ENCODE results near the gene FEN1. TPM values are rescaled to one million over a fixed set of nuclear protein-coding genes. Genes with fewer than 3 reads are reported as not detected.
A peak's percentile ranks its signal among the peaks of the same experiment; 100 is the strongest.

FEN1 gene
- total and polyA plus RNA-seq, 2 of the 13 experiments (the other 11 are each of a cell fraction or from before 2014, with no cell fraction given) = 12.4 to 102 TPM

DNA sequence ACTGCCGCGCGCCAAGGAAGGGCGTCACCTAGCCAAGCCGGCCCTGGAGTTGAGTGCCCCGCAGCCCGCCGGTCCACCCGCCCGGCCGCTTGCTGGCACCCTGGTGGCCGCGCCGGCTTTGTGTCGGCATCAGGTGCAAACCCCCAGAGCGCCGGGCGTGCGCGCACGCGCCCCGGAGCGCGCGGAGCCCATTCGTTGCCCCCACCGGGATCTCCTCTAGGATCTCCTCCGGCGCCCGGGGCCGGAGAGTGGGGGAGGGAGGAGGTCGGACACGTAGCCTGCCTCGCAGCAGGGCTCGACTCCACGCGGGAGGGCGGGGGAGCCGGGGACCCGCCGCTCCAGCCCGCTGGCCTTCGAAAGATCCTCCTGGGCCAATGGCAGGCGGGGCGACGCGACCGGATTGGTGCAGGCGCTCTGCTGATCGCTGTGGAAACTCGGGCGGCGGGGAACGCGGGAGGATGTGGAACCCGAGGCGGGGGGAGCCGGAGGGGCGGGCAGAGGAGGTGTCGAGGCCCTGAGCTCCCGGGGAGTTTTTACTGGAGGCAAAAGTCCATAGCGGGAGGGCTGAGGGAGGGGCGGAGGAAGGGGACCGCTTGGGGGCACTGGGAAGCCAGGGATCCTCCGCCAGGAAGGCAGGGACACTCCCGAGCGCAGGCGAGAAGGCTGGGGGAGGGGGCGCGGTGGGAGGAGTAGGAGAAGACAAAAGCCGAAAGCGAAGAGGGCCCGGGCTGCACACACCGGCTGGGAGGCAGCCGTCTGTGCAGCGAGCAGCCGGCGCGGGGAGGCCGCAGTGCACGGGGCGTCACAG lies 35.1 kb downstream of the FEN1 start, which contains the start of gene FADS2 (continued):
- TF ChIP-seq ZNF496 (CRISPR knock-in tag; IDR thresholded peaks at IDR 0.05; ENCODE audit: insufficient replicate concordance) = no peak
- TF ChIP-seq, protein P1, sequence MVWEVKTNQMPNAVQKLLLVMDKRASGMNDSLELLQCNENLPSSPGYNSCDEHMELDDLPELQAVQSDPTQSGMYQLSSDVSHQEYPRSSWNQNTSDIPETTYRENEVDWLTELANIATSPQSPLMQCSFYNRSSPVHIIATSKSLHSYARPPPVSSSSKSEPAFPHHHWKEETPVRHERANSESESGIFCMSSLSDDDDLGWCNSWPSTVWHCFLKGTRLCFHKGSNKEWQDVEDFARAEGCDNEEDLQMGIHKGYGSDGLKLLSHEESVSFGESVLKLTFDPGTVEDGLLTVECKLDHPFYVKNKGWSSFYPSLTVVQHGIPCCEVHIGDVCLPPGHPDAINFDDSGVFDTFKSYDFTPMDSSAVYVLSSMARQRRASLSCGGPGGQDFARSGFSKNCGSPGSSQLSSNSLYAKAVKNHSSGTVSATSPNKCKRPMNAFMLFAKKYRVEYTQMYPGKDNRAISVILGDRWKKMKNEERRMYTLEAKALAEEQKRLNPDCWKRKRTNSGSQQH (CRISPR knock-in tag; IDR thresholded peaks at IDR 0.05; ENCODE audit: low read depth) = no peak
- TF ChIP-seq, protein P2, sequence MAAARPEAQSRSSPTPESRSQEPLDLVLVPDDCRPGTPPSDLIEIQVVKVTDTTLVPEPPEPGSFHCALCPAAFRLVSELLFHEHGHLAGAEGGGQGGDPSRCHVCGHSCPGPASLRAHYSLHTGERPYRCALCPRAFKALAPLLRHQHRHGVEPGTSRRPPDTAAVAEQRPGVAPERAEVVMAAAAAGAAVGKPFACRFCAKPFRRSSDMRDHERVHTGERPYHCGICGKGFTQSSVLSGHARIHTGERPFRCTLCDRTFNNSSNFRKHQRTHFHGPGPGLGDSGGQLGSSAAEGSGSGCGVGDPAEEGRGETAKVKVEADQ (CRISPR knock-in tag; IDR thresholded peaks at IDR 0.05; ENCODE audit: borderline replicate concordance) = no peak
- TF ChIP-seq ZNF552 (CRISPR knock-in tag; IDR thresholded peaks at IDR 0.05; ENCODE audit: borderline replicate concordance) = no peak; the same call in 1 of the 2 replicates
- TF ChIP-seq SNAPC2 (CRISPR knock-in tag; IDR thresholded peaks at IDR 0.05) = no peak
- no peak for TF ChIP-seq NBN (conservative IDR thresholded peaks at IDR 0.05)
- TF ChIP-seq TCF7 (IDR thresholded peaks at IDR 0.05; ENCODE audit: low read depth) = no peak
- TF ChIP-seq, protein P3, sequence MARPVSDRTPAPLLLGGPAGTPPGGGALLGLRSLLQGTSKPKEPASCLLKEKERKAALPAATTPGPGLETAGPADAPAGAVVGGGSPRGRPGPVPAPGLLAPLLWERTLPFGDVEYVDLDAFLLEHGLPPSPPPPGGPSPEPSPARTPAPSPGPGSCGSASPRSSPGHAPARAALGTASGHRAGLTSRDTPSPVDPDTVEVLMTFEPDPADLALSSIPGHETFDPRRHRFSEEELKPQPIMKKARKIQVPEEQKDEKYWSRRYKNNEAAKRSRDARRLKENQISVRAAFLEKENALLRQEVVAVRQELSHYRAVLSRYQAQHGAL (CRISPR knock-in tag; IDR thresholded peaks at IDR 0.05; ENCODE audit: not compliant biosample characterization) = no peak
- no peak for TF ChIP-seq ZBTB7A (CRISPR knock-in tag; IDR thresholded peaks at IDR 0.05)
- no peak for TF ChIP-seq NR2F2 (IDR thresholded peaks at IDR 0.05; ENCODE audit: borderline replicate concordance, low read depth)
- no peak for TF ChIP-seq TCF12 (IDR thresholded peaks at IDR 0.05)
- TF ChIP-seq TCF12 (CRISPR knock-in tag; IDR thresholded peaks at IDR 0.05) = peak; percentile 66; the same call in 1 of the 2 replicates
- 0 out of 2 replicates have a peak, but pooled peaks have one; percentile 10 for TF ChIP-seq ISL2 (CRISPR knock-in tag; IDR thresholded peaks at IDR 0.05)
- TF ChIP-seq ZNF232 (CRISPR knock-in tag; IDR thresholded peaks at IDR 0.05; ENCODE audit: borderline replicate concordance) = no peak
- TF ChIP-seq, protein P4, sequence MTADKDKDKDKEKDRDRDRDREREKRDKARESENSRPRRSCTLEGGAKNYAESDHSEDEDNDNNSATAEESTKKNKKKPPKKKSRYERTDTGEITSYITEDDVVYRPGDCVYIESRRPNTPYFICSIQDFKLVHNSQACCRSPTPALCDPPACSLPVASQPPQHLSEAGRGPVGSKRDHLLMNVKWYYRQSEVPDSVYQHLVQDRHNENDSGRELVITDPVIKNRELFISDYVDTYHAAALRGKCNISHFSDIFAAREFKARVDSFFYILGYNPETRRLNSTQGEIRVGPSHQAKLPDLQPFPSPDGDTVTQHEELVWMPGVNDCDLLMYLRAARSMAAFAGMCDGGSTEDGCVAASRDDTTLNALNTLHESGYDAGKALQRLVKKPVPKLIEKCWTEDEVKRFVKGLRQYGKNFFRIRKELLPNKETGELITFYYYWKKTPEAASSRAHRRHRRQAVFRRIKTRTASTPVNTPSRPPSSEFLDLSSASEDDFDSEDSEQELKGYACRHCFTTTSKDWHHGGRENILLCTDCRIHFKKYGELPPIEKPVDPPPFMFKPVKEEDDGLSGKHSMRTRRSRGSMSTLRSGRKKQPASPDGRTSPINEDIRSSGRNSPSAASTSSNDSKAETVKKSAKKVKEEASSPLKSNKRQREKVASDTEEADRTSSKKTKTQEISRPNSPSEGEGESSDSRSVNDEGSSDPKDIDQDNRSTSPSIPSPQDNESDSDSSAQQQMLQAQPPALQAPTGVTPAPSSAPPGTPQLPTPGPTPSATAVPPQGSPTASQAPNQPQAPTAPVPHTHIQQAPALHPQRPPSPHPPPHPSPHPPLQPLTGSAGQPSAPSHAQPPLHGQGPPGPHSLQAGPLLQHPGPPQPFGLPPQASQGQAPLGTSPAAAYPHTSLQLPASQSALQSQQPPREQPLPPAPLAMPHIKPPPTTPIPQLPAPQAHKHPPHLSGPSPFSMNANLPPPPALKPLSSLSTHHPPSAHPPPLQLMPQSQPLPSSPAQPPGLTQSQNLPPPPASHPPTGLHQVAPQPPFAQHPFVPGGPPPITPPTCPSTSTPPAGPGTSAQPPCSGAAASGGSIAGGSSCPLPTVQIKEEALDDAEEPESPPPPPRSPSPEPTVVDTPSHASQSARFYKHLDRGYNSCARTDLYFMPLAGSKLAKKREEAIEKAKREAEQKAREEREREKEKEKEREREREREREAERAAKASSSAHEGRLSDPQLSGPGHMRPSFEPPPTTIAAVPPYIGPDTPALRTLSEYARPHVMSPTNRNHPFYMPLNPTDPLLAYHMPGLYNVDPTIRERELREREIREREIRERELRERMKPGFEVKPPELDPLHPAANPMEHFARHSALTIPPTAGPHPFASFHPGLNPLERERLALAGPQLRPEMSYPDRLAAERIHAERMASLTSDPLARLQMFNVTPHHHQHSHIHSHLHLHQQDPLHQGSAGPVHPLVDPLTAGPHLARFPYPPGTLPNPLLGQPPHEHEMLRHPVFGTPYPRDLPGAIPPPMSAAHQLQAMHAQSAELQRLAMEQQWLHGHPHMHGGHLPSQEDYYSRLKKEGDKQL (CRISPR knock-in tag; IDR thresholded peaks at IDR 0.05; ENCODE audit: low read depth) = no peak
- no peak for TF ChIP-seq HES4 (CRISPR knock-in tag; IDR thresholded peaks at IDR 0.05; ENCODE audit: borderline replicate concordance)
- TF ChIP-seq, protein P5, sequence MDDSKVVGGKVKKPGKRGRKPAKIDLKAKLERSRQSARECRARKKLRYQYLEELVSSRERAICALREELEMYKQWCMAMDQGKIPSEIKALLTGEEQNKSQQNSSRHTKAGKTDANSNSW (CRISPR knock-in tag; IDR thresholded peaks at IDR 0.05; ENCODE audit: borderline replicate concordance) = no peak
- no peak for TF ChIP-seq ZNF781 (CRISPR knock-in tag; IDR thresholded peaks at IDR 0.05; ENCODE audit: borderline replicate concordance, not compliant biosample characterization)
- TF ChIP-seq AGO2 (optimal IDR thresholded peaks at IDR 0.05; ENCODE audit: low read depth, low read length) = no peak
- no peak for TF ChIP-seq ARID2 (CRISPR knock-in tag; IDR thresholded peaks at IDR 0.05; ENCODE audit: borderline replicate concordance)
